ENCODE data around the gene LEMD3.

LEMD3 gene

DNA sequence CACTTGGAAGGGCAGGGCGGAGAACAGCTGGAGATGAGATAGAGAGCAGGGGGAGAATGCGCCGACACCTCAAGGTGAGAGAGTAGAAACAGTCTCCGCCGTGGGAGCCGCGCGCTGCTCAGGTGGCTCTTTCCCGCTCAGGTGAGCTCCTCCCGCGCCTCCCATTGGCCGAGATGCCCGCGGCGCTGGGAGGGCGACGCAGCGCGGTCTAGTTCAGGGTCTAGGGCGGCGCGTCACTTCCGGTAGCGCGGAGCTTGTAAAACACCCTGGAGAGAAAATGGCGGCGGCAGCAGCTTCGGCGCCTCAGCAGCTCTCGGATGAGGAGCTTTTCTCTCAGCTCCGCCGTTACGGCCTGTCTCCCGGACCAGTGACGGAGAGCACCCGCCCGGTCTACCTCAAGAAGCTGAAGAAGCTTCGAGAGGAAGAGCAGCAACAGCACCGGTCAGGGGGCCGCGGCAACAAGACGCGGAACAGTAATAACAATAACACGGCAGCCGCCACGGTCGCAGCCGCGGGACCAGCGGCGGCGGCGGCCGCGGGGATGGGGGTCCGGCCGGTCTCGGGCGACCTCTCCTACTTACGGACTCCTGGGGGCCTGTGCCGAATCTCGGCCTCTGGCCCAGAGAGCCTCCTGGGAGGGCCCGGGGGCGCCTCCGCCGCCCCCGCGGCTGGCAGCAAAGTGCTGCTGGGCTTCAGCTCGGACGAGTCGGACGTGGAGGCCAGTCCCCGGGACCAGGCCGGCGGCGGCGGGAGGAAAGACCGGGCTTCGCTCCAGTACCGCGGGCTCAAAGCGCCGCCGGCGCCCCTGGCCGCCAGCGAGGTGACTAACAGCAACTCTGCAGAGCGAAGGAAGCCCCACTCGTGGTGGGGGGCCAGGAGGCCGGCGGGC lies at the start of gene LEMD3:
Gene LEMD3 (plus strand): TSS at position 264 of the 889 bp plus-strand sequence. CDS start 14 bp downstream, at position 278.
- DNase-seq (ENCODE audit: low read depth) = peak; percentile 78

DNA sequence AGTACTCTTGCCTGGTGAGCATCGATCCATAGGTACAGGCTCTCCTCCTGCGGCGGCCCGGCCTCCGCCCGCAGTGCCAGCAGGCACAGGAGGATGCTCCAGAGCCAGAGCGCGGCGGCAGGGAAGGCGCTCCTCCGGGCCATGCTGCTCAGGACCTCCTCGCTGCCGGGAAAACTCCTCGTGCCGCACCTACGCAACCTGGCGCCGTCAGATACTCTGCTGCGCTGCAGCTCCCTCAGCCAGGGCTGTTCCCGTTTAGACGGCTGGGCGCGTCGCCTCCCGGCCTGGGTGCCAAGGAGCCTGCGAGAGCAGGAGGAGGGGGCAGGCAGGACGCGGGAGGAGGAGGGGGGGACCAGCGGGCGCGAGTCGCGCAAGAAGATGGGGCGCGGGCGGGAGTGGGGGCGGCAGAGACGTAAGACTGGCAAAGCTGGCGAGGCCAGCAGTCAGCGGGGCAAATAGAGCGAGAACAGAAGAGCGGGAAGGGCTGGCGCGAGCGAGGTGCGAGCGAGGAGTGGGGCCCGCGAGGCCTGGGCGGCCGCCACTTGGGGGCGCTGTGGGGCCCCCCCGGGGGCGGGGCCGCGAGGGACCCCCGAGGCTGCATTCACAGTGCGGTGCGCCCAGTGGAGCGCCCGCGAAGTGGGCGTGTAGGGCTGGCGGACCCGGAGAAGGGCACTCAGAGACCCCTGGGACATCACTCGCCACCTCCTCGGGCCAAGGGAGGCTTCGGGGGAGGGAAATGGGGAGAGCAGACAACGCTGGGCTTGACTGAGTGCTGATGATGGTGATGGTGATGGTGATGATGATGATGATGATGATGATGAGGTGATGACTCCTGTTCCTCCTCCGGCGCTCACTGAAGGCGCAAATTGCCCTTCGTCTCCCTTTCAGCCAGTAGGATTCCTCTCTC lies 48.1 kb upstream of the LEMD3 start, which contains the start of gene WIF1:
Gene WIF1 (minus strand): TSS at position 257 of the 907 bp plus-strand sequence. CDS start 114 bp downstream, at position 143.
- DNase-seq (ENCODE audit: low read depth) = no peak

DNA sequence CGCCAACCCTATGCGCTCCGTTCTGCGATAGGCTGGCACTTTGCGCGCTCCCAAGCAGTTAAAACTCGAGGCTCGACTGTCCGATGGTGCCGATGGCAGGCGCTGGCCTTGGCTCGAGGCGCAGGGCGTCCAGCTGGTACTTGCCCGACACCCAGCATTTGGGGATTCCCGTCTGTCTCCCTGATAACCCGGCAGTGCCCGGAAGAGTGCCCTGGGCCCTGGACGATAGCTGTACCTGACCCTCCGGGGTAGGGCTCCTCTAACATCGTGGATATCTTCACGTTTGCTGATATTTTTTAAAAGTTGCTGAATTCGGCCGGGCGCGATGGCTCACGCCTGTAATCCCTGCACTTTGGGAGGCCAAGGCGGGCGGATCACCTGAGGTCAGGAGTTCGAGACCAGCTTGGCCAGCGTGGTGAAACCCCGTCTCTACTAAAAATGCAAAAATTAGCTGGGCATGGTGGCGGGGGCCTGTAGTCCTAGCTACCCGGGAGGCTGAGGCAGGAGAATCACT lies 47.4 kb upstream of the LEMD3 start:
- no peak for DNase-seq (ENCODE audit: low read depth)

DNA sequence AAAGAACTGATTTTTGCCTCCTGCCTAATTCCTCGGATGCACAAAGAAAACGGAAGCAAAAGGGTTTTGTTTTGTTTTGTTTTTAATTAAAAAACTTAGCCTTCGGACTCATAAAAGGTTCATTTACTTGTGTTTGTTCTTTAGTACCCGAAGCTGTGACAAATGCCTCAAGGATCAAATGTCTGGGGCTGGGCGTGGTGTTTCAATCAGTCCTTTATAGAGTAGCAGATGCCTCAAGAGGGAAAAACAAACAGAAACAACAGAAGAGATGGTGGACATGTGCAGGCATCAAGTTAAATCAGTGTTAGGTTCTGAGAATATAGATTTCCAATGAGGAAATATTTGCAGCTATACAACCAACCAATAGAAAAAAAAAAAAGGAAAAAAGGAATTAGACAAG lies 46.7 kb upstream of the LEMD3 start:
- DNase-seq (ENCODE audit: low read depth) = no peak

DNA sequence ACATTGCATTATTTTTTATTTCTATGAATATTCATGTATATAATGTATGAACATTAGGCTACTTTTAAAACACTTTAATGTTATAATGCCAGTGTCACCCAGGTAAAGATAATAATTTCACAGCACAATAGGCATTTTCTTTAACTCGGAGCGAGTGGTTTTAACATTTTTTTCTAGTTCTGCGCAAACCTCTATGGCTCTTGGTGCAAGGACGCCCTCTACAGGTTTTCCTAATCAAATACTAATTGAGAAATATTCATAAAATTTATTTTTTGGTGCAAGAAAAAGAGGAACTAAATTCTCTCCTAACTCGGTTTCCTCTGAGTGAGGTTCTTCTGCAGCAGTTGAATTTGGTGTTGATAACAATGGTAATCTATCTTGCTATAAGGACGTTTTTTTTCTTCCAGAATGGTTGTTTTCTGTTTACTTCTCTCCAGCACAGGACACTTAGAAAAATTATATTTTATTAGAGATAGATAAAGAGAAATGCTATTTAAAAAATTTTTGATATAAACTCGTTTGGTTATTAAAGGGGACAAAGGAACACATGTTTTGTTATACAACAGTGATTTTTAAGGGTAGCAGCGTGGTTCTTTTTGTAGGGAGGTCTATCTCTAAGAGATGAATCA lies 45.8 kb upstream of the LEMD3 start:
- DNase-seq (ENCODE audit: low read depth) = no peak

DNA sequence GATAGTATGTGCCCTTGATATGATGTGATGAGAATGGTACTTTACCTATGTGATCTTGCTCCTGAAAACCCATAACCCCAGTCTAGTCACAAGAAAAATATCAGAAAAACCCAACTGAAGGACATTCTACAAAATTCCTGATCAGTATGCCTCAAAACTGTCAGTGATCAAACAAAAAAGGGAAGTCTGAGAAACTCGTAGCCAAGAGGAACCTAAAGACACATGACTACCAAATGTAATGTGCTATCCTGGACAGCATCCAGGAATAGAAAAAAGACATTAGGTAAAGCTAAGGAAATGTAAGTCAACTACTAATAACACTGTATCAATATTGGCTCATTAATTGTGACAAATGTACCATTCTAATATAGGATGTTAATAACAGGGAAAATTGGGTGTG lies 44.1 kb upstream of the LEMD3 start:
- DNase-seq (ENCODE audit: low read depth) = no peak

DNA sequence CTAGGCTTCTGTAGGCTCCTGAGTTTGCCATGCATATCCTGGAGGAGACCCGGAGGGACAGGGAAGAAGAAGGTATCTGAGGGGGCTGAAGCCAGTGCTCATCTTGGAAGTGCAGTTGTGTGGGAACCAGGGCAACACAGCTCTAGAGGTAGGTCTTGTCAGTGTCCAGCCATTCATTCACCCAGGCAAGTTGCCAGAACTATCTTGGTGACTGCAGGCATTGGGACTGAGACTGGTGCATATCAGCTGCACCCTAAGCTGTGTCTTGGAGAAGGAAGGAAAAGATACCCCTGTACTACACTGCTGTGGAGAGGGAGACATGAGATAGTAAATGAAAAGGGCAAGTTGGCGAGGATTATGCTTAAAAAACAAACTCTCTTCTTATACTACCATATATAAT lies 43.4 kb upstream of the LEMD3 start:
- DNase-seq (ENCODE audit: low read depth) = no peak

DNA sequence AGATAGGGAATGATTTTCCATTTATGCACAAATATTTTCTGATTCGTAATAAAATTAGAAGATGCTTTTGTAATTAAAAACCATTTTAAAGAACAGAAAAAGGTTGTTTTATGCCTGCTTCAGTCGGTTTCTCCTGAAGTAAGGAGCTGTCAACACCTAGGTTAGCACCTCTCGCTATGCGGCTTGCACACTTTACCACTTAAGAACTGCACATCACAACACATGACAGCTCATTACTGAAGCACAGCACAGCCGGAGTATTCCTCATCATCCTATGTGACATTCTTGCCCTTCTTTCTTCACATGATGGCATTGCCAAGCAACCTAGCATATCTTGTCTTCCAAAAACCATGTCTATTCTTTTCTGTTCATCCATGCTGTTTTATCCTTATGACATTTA lies 42.9 kb upstream of the LEMD3 start:
- DNase-seq (ENCODE audit: low read depth) = no peak

DNA sequence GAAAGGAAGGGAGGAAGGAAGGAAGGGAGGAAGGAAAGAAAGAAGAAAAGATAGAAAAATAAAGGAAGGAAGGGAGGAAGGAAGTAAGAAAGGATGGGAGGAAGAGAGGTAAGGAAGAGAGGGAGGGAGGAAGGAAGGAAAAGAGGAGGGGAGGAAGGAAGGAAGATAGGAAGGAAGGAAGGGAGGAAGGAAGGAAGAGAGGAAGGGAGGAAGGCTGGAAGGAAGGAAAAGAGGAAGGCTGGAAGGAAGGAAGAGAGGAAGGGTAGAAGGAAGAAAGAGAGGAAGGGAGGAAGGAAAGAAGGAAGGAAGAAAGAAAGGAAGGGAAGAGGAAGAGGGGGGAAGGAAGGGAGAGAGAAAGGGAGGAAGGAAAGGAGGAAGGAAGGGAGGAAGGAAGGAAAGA lies 35.5 kb upstream of the LEMD3 start:
- no peak for DNase-seq (ENCODE audit: low read depth)

DNA sequence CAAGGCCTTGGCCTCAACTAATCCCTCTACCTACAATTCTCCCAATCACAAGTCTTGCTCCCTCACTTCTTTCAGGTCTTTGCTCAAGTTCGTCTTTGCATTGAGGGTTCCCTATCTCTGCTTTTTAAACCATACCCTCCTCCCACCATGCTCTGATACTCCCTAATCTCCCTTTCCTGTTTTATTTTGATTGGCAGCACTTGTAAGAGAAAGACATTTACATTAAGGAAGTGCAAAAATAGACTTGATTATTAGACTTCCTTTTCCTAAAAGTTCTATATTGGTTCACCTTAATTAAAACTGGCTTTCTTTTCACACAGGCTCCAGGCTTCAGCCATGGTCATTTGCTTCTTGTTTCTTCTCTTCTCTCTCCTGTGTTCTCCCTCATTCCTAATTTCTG lies 30.0 kb upstream of the LEMD3 start:
- no peak for DNase-seq (ENCODE audit: low read depth)

DNA sequence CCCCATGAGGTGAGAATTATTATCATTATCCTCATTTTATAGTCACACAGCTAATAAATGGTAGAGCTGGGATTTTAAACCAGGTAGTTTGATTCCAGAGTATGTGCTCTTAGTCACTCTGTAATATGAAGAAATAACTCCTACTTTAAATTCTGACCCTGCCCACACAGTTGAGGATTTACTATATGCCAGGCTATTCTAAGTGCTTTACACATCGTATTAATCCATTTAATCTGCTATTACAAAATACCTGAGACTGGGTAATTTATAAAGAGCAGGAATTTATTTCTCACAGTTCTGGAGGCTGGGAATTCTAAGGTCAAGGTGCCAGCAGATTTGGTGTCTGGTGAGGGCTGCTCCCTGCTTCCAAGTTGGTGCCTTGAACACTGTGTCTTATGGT lies 28.6 kb upstream of the LEMD3 start:
- no peak for DNase-seq (ENCODE audit: low read depth)

DNA sequence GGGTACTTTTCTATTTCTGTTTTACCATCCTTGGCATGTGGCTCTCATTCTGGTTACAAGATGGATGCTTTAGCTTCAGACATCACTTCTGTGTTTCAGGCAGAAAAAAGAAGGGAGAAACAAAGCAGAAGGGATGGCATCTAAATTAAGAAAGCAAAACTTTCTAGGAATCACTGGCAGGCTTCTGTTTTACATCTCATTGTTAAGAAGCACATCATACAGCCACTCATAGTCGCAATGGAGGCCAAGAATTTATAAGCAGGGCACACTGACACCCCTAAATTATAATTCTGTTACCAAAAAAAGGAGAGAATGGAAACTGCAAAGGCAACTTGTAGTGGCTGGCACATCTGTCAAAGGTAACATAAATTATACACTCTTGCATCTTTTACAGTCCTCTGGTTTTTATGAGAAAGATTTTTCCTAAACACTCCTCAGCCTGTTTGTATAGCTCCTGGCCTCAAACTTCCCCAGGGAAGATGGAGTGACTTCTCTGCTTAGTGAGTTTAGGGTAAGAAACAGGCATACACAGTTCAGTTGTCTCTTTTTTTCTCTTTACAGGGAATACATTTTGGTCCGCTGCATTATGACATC lies 22.0 kb upstream of the LEMD3 start:
- DNase-seq (ENCODE audit: low read depth) = no peak

DNA sequence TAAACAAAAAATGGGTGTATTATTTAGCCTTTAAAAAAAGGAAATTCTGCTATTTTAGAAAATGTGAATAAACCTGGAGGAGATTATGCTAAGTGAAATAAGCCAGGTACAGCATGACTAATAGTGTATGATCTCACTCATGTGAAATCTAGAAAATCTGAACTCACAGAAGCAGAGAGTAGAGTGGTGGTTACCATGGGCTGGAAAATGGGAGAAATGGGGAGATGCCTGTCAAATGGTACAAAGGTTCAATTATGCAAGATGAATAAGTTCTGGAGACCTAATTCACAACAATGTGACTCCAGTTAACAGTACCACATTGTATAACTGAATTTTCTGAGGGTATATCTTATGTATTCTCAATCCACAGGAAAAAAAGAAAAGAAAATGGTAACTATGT lies 17.4 kb upstream of the LEMD3 start:
- DNase-seq (ENCODE audit: low read depth) = no peak

DNA sequence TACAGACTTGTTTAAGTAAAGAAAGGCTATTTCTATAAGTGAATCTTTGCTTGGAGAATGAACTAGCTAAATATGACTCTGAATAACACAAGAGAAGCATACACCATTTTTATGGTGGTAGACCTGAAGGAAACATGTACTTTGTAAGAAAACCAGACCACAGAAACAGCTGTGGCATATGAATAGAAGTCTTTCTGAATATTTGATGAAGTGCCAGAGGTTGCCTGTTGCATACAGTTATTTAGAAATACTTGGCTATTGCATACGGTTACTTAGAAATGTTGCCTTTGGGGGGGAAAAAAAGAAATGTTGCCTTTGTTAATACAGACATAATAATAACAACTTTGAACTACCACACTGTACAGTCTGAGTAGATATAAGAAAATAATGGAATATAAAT lies 16.8 kb upstream of the LEMD3 start:
- no peak for DNase-seq (ENCODE audit: low read depth)

DNA sequence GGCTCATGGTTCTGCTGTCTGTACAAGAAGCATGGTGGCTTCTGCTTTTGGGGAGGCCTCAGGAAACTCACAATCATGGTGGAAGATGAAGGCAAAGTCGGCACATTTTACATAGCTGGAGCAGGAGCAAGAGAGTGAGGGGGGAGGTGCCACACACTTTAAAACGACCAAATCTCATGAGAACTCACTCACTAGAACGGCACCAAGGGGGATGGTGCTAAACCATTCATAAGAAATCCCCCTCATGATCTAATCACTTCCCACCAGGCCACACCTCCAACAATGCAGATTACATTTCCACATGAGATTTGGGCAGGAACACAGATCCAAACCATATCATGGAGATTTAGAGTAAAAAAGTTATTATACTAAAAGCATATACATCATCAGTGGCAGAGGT lies 13.6 kb upstream of the LEMD3 start:
- no peak for DNase-seq (ENCODE audit: low read depth)

DNA sequence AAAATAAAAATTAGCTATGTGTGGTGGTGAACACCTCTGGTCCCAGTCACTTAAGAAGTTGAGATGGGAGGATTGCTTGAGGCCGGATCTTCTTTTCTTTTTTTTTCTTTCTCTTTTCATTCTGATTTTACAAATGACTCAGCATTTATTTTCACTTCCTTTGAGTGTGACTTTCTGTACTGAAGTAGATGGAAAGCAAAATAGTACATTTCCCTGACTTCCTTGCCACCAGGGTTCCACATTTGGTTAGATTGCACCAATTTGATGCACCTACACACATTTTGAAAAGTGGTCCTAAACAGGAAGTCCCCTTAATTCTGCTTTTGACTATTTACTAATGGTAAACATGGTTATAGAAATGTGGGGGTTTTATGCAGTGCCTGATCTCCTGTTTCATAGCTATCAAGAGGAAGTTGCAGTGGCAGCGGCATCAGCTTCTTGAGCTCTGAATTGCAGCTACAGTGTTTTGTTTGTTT lies 13.0 kb upstream of the LEMD3 start:
- no peak for DNase-seq (ENCODE audit: low read depth)

DNA sequence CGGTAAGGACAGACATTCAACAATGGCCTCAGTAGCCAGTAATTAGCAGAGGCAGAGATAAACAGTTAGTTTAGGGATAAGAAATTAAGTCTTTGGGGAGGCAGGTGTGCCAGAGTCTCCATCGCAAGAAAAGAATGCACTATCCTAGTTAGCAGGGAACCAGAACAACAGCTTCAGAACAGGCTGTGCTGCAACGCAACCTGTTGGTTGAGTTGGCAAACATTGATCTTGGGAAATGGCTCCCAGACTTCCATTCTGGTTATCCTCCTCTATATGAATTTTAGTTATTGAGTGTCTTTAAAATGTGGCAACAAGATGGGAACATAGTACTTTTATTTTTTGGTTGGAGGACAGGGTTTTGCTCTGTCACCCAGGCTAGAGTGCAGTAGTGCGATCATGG lies 12.3 kb upstream of the LEMD3 start:
- DNase-seq (ENCODE audit: low read depth) = no peak

DNA sequence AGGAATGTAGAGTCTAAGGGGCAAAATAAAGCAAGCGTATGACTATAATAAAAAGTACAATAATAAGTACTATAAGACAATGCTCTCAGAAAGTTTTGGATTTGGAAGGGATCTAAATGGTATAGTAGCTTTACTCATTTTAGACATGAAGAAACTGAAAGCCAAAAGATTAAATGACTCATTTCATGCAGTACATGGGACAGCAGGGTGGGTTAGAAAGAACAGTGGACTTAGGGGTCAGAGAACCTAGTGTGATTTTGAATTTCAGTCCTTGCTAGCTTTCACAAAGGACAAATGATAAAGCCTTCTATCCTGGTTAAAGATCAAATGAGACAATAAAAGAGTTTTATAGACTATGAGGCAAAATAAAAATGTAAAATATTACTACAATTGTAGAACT lies 6.8 kb upstream of the LEMD3 start:
- DNase-seq (ENCODE audit: low read depth) = no peak

DNA sequence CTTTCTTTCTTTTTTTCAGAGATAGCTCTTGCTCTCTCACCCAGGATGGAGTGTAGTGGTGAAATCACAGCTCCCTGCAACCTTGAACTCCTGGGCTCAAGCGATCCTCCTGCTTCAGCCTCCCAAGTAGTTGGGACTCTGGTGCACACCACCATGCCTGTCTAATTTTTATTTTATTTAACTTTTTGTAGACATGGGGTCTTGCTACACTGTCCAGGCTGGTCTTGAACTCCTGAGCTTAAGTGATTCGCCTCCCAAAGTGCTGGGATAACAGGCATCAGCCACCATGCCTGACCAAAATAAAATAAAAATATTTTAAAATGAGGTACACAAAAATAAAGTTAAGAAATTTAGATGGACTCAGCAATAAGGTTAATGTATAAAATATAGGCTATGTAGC lies 5.1 kb upstream of the LEMD3 start:
- no peak for DNase-seq (ENCODE audit: low read depth)

DNA sequence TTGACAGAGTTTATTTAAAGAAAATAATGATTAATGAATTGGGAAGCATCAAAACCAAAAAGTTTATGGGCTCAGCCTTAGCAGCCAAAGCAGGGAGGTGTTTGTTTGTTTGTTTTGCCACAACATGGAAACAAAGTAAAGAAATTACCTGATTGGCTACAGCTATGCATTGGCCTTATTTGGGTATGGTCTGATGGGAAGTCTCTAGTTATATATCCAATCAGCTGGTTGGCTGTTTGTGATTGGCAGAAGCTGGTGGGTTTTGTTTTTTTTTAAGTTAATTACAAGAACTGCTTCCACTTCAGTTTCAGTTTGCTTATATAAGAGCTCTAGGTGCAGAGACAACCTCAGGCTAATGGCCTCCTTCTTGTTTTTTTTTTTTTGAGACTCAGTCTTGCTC lies 4.6 kb upstream of the LEMD3 start:
- no peak for DNase-seq (ENCODE audit: low read depth)

DNA sequence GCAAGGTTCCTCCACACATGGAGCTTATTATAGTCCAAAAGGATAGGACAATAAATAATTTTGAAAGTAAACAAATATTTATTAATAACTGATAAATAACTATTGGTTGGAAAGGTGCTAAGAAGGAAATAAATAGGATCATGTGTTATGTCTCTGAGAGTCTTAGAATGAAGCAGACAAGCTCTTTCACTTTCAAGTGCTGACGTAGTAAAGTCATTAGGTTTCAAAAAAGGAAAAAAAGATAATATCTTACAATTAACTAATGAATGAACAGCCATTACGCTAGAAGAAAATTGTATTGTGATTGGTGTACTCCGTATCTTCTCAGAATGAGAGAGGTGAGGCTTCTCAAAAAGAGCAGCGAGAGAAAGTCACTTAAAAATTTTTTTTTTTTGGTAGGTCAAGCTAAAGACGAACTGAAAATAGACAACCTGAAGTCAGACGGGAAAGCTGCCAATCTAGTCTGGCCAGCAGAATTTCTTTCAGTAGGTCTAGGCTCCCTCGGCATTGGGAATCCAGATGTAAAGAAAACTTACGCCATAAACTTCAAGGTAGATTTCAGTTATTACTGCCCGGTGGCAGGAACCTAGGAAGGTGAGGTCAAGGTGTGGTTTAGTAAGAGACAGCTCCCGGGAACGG lies 583 bp upstream of the LEMD3 start:
- DNase-seq (ENCODE audit: low read depth) = no peak
